Suppressor macrophage treated with lipopolysaccharide for 1 hour (primary cell): ENCODE results near the gene PAN3.
"Not testable (repeated sequence)": the region's sequence is repeated elsewhere in the genome, so short reads cannot be mapped to it uniquely, and the experiment has no call there.

Experiments
- DNase-seq, 3 donors: peaks; one replicate each; pipeline ENCODE4 v3.0.0-alpha.2; 2020 to 2022

The PAN3 gene, protein sequence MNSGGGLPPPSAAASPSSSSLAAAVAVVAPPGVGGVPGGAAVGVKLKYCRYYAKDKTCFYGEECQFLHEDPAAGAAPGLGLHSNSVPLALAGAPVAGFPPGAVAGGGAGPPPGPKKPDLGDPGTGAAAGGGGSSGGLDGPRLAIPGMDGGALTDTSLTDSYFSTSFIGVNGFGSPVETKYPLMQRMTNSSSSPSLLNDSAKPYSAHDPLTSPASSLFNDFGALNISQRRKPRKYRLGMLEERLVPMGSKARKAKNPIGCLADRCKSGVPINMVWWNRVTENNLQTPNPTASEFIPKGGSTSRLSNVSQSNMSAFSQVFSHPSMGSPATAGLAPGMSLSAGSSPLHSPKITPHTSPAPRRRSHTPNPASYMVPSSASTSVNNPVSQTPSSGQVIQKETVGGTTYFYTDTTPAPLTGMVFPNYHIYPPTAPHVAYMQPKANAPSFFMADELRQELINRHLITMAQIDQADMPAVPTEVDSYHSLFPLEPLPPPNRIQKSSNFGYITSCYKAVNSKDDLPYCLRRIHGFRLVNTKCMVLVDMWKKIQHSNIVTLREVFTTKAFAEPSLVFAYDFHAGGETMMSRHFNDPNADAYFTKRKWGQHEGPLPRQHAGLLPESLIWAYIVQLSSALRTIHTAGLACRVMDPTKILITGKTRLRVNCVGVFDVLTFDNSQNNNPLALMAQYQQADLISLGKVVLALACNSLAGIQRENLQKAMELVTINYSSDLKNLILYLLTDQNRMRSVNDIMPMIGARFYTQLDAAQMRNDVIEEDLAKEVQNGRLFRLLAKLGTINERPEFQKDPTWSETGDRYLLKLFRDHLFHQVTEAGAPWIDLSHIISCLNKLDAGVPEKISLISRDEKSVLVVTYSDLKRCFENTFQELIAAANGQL

DNA sequence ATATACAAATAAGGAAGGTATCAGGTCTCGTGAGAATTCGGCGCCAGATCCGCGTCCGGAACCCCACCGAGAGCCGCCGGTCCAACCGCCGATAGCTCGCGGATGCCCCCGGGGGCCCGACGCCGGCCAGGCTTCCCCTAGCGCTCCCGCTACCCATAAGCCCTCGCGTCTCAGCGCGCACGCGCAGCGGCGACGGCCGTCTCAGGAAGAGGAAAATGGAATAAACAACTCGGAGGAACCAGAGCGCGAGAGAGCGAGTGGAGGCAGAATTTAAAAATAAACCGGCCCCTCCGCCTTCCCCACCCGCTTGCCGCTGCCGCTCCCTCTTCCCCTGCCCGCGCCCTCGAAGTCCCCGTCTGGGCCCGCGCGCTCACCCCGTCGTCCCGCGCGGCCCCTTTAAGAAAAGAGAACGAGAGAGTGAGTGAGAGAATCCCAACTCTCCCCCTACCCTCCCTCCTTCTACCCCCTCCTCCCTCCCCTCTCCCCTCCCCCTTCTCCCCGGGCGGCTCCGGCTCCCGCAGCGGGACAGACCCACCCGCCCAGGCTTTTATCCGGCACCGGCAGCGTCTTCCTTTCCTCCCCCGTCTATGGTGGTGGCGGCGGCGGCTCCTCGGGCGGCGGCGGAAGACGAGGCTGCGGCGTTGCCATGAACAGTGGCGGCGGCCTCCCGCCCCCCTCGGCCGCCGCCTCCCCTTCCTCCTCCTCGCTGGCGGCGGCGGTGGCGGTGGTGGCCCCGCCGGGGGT, at the start of gene PAN3:
Gene PAN3, plus strand, starts transcription at position 534 of the 744 bp plus-strand sequence. Its CDS starts 113 bp downstream, at position 647.
- DNase-seq = peak; percentile 94 to 97 (median 96)

DNA sequence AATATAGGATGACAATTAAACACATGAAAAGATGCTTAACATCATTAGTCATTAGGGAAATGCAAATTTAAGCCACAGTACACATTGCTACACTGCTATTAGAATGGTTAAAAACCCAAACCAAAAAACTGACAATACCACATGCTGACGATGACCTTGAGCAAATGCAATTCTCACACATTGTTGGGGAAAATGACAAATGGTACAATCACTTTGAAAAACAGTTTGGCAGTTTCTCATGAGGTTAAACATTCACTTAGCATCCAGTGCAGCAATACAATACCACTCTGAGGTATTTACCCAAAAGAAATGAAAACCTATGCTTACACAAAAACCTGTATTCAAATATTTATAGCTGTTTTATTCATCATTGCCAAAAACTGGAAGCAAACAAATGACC, 49.3 kb upstream of the PAN3 start:
- DNase-seq = no peak

DNA sequence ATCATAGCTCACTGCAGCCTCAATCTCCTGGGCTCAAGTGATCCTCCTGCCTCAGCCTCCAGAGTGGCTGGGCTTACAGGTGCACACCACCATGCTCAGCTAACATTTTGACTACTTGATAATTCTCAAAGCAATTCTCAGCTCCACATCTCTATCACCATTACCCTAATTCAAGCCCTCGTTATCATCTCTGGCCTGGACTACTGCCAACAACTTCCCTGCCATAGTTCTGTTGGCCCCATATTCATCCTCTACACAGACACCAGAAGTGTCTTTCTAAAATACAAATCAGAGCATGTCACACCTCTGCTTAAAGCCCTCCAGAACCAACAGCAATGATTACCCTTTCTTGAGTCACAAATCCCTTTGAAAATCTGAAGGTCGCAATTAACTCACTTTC, 45.9 kb upstream of the PAN3 start:
- DNase-seq = no peak

DNA sequence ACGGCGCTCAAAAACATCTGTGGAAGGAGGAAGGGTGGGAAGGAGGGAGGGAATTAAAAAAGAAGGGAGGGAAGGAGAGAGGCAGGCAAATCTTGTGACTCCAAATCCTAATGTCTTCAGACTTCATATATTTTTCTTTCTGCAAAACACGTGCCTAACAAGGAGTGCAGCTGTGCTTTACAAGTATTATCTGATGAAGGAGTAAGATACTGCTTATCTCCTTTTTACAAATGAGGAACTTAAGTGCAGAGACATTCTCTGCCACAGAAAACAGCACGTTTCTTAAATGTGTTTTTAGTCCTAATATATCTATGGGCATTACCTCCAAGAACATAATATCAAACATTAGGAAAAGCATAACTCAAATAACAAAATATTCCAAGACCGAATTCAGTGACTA, 44.5 kb upstream of the PAN3 start:
- no peak for DNase-seq

DNA sequence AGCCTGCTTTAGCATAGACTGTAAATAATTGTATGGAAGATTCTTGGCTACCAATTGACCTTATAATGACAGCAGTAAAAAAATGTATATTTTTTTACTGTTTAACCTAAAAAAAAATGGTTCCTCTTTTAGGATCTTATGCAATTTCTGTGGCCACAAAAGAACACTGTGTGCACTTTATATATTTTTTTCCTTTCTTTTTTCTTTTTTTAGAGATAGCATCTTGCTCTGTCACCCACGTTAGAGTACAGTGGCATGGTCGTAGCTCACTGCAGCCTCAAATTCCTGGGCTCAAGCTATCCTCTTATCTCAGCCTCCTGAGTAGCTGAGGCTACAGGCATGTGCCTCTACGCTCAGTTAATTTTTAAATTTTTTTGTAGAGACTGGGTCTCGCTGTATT, 44.0 kb upstream of the PAN3 start:
- peak; percentile 4 to 40 (median 40) for DNase-seq

DNA sequence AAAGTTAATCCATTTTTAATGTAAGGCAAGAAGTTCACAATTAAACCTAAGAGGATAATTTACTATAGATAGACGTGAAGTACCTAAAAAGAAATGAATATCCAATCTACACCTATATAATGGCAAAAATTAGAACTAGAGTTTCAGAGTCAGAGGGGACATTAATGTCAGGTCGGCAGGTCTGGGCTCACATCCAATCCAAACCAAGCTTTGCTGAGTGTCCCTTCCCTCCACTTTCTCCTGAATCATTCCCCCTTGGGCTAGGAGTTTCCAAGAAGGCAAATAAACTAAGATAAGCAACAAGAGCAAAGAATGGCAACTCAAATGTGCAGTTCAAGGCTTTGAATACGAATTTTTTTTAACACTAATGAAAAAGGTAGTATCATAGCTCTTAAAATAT, 40.8 kb upstream of the PAN3 start:
- no peak for DNase-seq

DNA sequence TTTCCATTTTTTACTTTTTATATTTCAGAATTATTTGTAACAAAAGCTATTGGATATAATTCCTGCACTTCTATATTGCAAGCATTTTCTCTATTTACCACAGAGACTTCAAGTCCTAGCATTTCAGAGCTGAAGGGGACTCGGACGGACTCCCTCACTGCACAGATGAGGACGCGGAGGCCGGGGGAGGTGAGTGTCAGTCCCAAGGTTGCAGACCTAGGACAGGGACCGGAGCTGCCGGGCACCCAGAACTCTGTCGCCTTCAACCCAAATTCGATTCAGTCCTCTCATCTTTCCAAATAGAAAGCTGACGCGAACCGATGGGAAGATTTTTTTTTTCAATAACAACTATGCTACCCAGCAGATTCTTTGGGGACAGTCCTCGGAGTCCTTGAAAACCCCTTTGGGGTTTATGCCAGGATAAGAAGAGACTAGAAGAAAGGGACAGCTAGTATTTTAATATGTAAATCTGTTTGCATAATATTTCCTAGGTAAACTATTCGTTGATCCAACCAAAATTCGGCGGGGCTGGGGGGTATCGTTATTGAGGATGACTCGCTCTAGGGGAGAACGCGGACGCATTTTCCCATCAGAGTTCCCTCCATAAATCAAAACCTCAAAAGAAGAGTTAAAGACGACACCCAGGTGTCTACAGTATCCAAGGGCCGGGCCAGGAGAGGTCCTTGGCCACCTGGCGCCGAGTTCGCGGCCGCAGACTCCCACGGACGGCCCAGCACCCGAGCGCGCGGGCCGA, 38.8 kb upstream of the PAN3 start:
- no peak for DNase-seq

DNA sequence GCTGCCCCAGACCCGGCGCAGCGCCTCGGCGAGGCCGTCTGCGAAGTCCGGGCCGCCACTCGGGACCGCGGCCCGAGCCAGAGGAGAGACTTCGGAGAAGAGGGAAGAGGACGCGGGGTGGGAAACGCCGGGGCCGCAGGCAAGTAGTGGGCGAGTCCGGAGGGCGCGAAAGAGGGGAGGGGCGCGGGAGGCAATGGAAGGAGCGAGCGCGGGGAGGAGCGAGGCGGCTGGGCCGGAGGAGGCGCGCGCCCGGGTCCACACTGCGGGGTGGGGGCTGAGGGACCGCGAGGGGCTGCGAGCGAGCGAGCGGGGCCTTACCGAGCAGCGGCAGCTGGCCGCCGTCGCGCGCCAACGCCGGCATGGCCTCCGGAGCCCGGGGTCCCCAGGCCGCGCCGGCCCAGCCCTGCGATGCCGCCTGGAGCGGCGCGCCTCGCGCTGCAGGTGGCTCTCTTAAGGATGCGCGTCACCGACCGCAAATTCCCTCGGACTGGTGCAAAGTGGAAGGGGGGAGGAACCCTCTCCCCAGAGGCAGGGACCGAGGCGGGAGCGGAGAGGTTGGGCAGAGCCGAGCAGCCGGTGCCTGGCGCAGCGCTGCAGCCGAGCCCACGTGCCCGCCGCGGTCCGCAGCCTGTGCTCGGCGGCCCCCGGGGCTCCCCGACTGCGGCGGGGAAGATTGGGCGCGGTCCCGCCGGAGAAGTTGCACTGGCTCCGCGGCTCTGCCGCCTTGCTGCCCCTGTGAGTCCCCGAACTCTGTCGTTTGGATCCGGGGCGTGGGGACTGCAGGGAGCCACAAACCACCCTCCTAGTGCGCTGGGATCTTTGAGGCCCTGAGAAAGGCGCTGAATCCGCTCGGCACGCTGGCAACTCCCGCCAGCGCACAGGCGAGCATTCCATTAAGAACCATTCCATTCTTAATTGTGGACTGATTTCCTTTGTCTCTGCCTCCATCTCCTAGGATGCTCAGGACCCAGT, 37.9 kb upstream of the PAN3 start, which contains the start of gene FLT3:
Gene FLT3, minus strand, starts transcription at position 427 of the 972 bp plus-strand sequence. Its CDS starts 66 bp downstream, at position 361.
- DNase-seq = peak; percentile 54 to 71 (median 54)

DNA sequence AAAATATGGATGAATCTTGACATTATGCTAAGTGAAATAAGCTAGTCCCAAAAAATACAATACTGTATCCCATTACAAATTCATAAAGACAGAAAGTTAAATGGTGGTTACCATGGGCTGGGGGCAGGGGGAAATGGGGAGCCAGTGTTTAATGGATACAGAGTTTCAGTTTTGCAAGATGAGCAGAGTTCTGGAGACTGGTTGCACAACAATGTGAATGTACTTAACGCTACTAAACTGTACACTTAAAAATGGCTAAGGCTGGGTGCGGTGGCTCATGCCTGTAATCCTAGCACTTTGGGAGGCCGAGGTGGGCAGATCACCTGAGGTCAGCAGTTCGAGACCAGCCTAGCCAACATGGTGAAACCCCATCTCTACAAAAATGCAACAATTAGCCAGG, 36.5 kb upstream of the PAN3 start:
- DNase-seq = not testable (repeated sequence)

DNA sequence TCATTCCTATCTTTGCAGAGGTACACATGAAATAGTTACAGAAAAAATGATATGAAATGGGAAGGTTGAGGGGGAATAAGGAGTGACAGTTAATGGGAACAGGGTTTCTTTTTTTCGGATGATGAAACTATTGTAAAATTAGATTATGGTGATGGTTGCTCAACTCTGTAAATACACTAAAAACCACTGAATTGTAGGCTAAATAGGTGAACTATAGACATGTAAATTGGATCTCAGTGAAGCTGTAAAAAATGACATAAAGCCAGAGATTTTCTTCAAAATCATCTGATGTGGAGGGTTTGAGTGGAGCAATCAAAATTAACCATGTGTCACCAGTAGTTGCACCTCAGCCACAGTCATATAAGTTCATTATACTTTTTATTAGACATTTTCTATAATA, 31.4 kb upstream of the PAN3 start:
- DNase-seq = peak; percentile 22 to 59 (median 52)

DNA sequence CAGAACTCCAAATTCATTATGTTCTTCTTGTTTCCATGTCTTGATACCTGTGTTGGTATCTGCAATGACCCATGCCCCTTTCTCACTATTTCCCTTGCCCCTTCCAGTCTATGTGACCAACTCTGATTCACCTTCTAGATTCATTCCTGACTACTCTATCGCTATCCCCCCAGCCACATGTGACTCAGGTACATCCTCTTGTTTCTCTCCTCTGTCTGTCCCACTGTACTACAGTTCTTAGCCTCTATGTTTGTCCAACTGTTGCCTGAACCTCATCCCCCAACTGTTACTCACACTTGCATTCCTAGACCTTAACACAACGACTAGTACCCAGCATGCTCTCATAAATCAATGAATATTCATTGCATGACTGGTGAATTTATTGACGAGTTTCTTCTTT, 27.9 kb upstream of the PAN3 start:
- DNase-seq = no peak

DNA sequence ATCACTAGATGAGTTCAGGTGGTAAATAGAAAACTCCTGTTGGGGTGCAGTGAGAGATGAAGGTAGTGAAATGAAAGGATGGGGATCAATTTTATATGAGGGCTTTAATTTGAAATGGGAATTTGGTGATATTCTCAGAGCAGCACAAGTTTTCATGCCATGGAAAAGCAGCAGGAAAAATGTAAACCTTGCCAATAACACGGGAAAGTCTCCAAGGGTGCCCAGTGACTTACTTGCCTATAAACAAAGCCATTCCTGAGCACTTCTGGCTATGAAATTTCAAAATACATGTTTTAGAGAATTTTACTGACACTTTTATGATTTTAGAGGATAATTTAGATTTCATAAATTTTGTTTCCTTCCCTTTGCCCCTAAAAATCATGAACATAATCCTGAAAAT, 21.6 kb upstream of the PAN3 start:
- no peak for DNase-seq

DNA sequence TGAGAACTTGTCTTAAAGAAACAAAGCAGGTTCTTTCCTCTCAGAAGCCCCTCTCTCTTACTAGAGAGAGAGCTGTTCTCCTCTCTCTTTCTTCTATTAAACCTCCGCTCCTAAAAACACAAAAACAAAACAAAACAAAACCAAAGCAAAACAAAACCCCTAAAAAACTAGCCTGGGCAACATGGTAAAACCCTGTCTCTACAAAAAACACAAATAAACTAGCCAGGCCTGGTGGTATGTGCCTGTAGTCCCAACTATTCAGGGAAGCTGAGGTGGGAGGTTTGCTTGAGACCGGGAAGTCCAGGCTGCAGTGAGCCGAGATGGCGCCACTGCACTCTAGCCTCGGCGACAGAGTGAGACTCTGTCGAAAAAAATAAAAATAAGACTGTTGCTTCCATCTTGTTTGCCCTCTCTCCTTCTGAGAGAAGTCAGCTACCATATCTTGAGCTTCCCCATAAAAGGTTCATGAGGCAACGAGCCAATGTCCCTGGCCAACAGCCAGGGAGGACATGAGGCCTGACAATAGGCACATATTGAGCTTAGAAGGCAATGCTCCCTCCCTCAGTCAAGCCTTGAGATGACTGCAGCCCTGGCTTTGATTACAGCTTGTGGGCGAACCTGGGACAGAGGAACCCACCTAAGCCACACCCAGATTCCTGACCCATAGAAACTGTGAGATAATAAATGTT, 20.5 kb upstream of the PAN3 start:
- no peak for DNase-seq

DNA sequence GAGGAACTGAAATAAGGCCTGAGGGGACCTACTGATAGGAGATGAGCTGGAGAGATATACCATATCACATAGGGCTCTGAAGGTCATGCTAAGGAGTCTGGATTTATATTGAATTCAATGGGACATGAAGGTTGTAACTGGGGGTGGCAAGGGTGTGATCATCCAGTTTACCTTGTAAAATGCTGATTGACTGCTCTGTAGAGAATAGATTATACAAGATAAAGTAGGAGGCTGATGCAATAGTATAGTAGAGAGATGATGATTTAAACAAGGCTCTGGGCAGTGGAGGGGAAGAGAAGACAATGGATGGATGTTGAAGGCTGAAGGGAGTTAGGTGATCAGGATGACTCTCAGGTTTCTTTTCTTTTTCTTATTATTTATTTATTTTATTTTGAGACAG, 18.0 kb upstream of the PAN3 start:
- DNase-seq = no peak

DNA sequence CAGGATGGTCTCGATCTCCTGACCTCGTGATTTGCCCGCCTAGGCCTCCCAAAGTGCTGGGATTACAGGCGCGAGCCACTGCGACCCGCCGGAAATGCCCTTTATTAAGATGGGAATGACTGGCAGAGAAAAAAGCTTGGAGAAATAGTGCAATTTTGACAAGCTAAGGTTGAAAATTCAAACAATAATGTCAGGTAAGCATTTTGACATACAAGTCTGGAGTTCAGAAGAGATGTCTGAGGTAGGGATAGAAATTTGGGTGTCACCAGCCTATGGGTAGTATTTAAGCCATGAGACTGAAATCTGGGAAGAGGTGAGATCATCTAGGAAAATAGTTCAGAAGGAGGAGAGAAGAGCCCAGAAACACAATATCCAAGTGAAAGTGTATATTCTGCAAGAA, 17.1 kb upstream of the PAN3 start:
- no peak for DNase-seq

DNA sequence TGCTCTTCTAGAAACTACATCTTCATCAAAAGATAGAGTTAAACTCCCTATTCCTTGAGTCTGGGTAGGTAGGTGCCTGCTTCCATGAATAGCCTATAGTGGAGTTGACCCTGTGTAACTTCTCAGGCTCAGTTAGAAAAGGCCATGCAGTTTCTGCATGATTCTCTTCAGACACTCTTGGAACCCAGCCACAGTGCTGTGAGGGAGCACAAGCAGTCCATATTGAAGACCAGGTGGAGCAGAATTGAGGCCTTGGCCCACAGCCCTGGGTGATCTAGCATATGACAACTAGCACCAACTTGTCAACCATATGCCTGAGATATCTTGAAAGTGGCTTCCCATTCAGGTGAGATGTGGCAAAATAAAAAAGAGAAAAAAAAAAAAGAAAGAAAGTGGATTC, 10.3 kb upstream of the PAN3 start:
- DNase-seq = no peak

DNA sequence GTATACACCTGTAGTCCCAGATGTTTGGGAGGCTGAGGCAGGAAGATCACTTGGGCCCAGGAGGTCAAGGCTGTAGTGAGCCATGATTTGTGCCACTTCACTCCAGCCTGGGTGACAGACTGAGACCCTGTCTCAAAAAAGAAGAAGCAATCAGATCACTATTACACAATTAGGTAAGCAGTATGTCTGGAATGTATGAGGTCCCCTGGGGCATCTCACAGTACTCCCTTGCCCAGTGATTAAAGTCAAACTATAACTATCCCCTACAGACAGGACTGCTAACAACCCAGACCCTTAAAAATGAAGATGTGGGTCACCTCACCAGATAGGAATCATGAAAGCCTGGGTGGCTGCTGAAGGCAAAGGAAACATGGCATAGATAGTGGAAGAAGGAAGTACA, 9.4 kb upstream of the PAN3 start:
- DNase-seq = no peak

DNA sequence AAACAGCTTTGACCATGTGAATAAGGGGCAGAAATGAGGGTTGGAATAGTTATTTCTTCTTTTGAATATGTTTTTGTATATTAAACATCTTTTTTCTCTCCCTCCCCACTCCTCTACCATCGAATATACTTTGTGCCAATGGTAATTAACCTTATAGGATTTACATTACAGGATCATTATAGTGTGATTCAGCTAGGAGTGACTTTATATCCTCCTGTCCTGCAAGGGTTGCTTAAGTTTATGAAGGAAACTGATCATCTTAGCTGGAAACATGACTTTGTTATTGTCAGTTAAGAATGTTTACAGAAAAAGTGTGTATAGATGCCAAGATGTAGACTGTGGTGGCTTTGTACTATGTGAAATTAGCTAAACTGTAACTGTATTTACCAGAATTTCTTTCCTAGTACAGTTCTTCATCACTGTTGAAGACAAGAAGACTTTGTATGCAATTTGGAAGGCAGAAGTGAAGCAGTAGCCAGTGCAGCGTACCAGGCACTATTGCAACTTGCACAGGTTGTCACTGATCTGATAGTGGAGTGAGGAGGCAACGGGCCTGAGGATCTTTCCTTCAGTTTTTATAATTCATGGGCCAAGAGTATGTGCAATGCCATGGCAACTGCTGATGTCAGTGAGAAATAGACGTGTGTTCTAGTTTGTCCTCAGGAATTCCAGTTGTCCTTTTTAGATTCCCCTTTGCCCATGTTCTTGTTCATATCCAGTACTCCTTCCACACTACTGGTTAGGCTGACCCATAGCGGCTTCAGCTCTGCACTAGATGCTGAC, 8.2 kb upstream of the PAN3 start:
- DNase-seq = no peak

DNA sequence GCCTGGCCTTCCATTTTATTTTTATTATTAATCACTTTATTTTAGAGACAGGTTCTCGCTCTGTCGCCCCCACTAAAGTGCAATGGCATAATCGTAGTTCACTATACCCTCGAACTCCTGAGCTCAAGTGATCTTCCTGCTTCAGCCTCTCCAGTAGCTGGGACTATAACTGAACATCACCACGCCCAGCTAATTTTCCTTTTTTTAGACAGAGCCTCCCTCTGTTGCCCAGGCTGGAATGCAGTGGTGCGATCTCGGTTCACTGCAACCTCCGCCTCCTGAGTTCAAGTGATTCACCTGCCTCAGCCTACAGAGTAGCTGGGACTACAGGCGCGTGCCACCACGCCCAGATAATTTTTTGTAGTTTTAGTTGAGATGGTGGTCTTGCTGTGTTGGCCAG, 6.7 kb upstream of the PAN3 start:
- no peak for DNase-seq

DNA sequence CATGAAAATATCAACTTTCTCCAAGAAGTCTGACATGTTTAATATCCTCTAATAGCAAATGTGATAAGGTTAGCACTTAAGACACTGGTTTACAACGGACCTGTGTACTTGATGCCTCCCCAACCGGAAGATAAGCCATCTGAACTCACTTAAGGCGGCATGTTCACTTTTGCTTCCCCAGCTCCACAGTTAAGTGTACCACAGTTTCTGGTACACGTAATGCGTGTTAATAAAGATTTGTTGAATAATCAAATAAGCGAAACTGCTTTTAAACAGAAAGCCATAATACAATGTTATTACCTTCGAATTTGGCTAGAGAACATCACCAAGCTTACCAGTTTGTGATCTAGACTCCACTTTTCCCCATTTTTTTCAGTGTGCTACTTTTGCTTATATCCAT, 1.4 kb upstream of the PAN3 start:
- peak; percentile 24 to 40 (median 32) for DNase-seq
